ENCODE data around the gene REXO1. TPM values are rescaled to one million over a fixed set of nuclear protein-coding genes. Genes with fewer than 3 reads are reported as not detected.

REXO1 gene
- polyA plus RNA-seq, 1 donor, result 24.2 TPM

- DNase-seq, result no peak
These were observed 58.1 kb downstream of the REXO1 start for GRCh38 chr19:1790054-1790792.

- no peak for DNase-seq
These were observed 58.8 kb downstream of the REXO1 start for GRCh38 chr19:1789261-1790041.

- DNase-seq, result no peak
These were observed 61.2 kb downstream of the REXO1 start for GRCh38 chr19:1787116-1787515.

- no peak for DNase-seq
These were observed 61.6 kb downstream of the REXO1 start for GRCh38 chr19:1786668-1787067.

- no peak for DNase-seq
These were observed 63.0 kb downstream of the REXO1 start for GRCh38 chr19:1785310-1785709.

- DNase-seq, result no peak
These were observed 64.4 kb downstream of the REXO1 start for GRCh38 chr19:1783874-1784273.

- DNase-seq, result no peak
These were observed 64.9 kb downstream of the REXO1 start for GRCh38 chr19:1783354-1783753.

- DNase-seq, result no peak
These were observed 65.8 kb downstream of the REXO1 start for GRCh38 chr19:1782521-1782920.

GRCh38 chr19:1780272-1780958 lies 67.9 kb downstream of the REXO1 start:
- DNase-seq, result no peak

- DNase-seq, result no peak
These were observed 68.7 kb downstream of the REXO1 start for GRCh38 chr19:1779574-1779973.

GRCh38 chr19:1777149-1777548 lies 71.1 kb downstream of the REXO1 start:
- DNase-seq, result no peak

GRCh38 chr19:1776606-1777147 lies 71.6 kb downstream of the REXO1 start:
- no peak for DNase-seq

GRCh38 chr19:1775951-1776605 lies 72.2 kb downstream of the REXO1 start:
- no peak for DNase-seq

- DNase-seq, result no peak
These were observed 73.1 kb downstream of the REXO1 start for GRCh38 chr19:1774989-1775772.

GRCh38 chr19:1773184-1773583 lies 75.1 kb downstream of the REXO1 start:
- DNase-seq, result no peak

- DNase-seq, result no peak
These were observed 77.3 kb downstream of the REXO1 start for GRCh38 chr19:1770866-1771576.

GRCh38 chr19:1769645-1769985 lies 78.7 kb downstream of the REXO1 start:
- no peak for DNase-seq

- no peak for DNase-seq
These were observed 79.2 kb downstream of the REXO1 start for GRCh38 chr19:1768918-1769644.

- no peak for DNase-seq
These were observed 80.0 kb downstream of the REXO1 start for GRCh38 chr19:1768248-1768647.

GRCh38 chr19:1767464-1767933 lies 80.8 kb downstream of the REXO1 start:
- peak; percentile 29 for DNase-seq

Data from hindlimb muscle (tissue), 1 donor.